Progenitor cell of endocrine pancreas (in vitro differentiated cells): Measurements from ENCODE around the gene DOCK8. TPM values are rescaled to one million over a fixed set of nuclear protein-coding genes. Genes with fewer than 3 reads are reported as not detected.

Experiments
- DNase-seq: peaks from one replicate; pipeline ENCODE4 v3.0.0; 2021; ENCODE audit warnings: low spot score; ENCODE audit not compliant: unreplicated experiment
- H3K27ac Mint-ChIP-seq: 2 replicates; pipeline ENCODE4 v1.8.0; 2021; ENCODE audit warnings: mild to moderate bottlenecking, moderate library complexity, mixed read lengths
- H3K27me3 Mint-ChIP-seq: 2 replicates; pipeline ENCODE4 v1.8.0; 2021; ENCODE audit warnings: mixed read lengths
- H3K36me3 Mint-ChIP-seq: 2 replicates; pipeline ENCODE4 v1.8.0; 2022; ENCODE audit warnings: mixed read lengths; ENCODE audit not compliant: insufficient read depth
- H3K4me1 Mint-ChIP-seq: 2 replicates; pipeline ENCODE4 v1.8.0; 2021; ENCODE audit warnings: low read depth, mixed read lengths
- H3K4me3 Mint-ChIP-seq: 2 replicates; pipeline ENCODE4 v1.8.0; 2021; ENCODE audit warnings: low read depth, mild to moderate bottlenecking, moderate library complexity, mixed read lengths
- H3K9me3 Mint-ChIP-seq: 2 replicates; pipeline ENCODE4 v1.8.0; 2021; ENCODE audit warnings: low read depth, mixed read lengths
- CTCF ChIP-seq: fragments of 200-600 bp; sonication (generic); IDR thresholded peaks from one replicate; pipeline ENCODE4 v1.5.0; 2021; ENCODE audit warnings: antibody characterized with exemption, mild to moderate bottlenecking; ENCODE audit not compliant: unreplicated experiment
- total RNA-seq: library from RNA; stranded (reverse); gene quantifications from 2 replicates; pipeline ENCODE4 v1.2.1, GENCODE V29; 2021

DOCK8 gene
- total RNA-seq, 1 donor from 2014 or later: 8.3 TPM

- DNase-seq: no peak
- peaks cover 5% of the 10 kb centered on the region for H3K27me3 Mint-ChIP-seq
- no peaks in the 10 kb centered on the region for H3K36me3 Mint-ChIP-seq
- no peak overlapping the region for H3K4me3 Mint-ChIP-seq
- no peak overlapping the region for H3K27ac Mint-ChIP-seq
- peaks cover 11% of the 10 kb centered on the region for H3K4me1 Mint-ChIP-seq
- no peaks in the 10 kb centered on the region for H3K9me3 Mint-ChIP-seq
- no peak for TF ChIP-seq CTCF
These were observed 113.8 kb downstream of the DOCK8 start for GRCh38 chr9:328453-328852.

GRCh38 chr9:331197-331596 is 116.5 kb downstream of the DOCK8 start:
- DNase-seq: no peak
- H3K9me3 Mint-ChIP-seq: no peaks in the 10 kb centered on the region
- H3K4me3 Mint-ChIP-seq: no peak overlapping the region
- H3K27ac Mint-ChIP-seq: no peak overlapping the region
- H3K4me1 Mint-ChIP-seq: peaks cover 28% of the 10 kb centered on the region
- H3K27me3 Mint-ChIP-seq: peaks cover 5% of the 10 kb centered on the region
- peaks cover 2% of the 10 kb centered on the region for H3K36me3 Mint-ChIP-seq
- TF ChIP-seq CTCF: no peak

- H3K27me3 Mint-ChIP-seq: no peaks in the 10 kb centered on the region
- no peak overlapping the region for H3K4me3 Mint-ChIP-seq
- peaks cover 48% of the 10 kb centered on the region for H3K4me1 Mint-ChIP-seq
- H3K27ac Mint-ChIP-seq: no peak overlapping the region
- no peak for TF ChIP-seq CTCF
- H3K36me3 Mint-ChIP-seq: peaks cover 2% of the 10 kb centered on the region
- no peak for DNase-seq
- no peaks in the 10 kb centered on the region for H3K9me3 Mint-ChIP-seq
These were observed 120.7 kb downstream of the DOCK8 start for GRCh38 chr9:335373-335772.

GRCh38 chr9:336039-336438 is 121.4 kb downstream of the DOCK8 start:
- Mint-ChIP-seq H3K4me3 (no peak overlapping the region), H3K9me3 (no peaks in the 10 kb centered on the region), H3K27ac (peak overlapping the region; percentile 90), H3K4me1 (peaks cover 47% of the 10 kb centered on the region), H3K27me3 (no peaks in the 10 kb centered on the region), H3K36me3 (peaks cover 2% of the 10 kb centered on the region)
- DNase-seq: peak; percentile 19
- no peak for TF ChIP-seq CTCF

GRCh38 chr9:338602-339001 is 123.9 kb downstream of the DOCK8 start:
- no peak for TF ChIP-seq CTCF
- no peaks in the 10 kb centered on the region for H3K9me3 Mint-ChIP-seq
- H3K36me3 Mint-ChIP-seq: peaks cover 2% of the 10 kb centered on the region
- DNase-seq: no peak
- H3K27me3 Mint-ChIP-seq: no peaks in the 10 kb centered on the region
- H3K4me3 Mint-ChIP-seq: no peak overlapping the region
- no peak overlapping the region for H3K27ac Mint-ChIP-seq
- H3K4me1 Mint-ChIP-seq: peaks cover 47% of the 10 kb centered on the region
